Stimulated activated CD4-positive, alpha-beta T cell treated with anti-CD3 and anti-CD28 coated beads, Interleukin-2, amount 100 ng/mL, for 48 hours (primary cell): ENCODE measurements around the gene KCNH2.
A peak's percentile ranks its signal among the peaks of the same experiment; 100 is the strongest.

Experiments
- DNase-seq, 2 donors: peaks; one replicate each; pipeline ENCODE4 v3.0.0-alpha.2; 2020

The KCNH2 gene

GRCh38 chr7:150974468-150975391 is 3.4 kb downstream of the KCNH2 start:
- peak; percentile 62 to 68 for DNase-seq

GRCh38 chr7:150973571-150974451 is 4.3 kb downstream of the KCNH2 start:
- no peak for DNase-seq

GRCh38 chr7:150972741-150973140 is 5.4 kb downstream of the KCNH2 start:
- no peak for DNase-seq

GRCh38 chr7:150972023-150972468 is 6.1 kb downstream of the KCNH2 start:
- no peak for DNase-seq

GRCh38 chr7:150971242-150972022 is 6.7 kb downstream of the KCNH2 start:
- no peak for DNase-seq

- no peak for DNase-seq
Measured at GRCh38 chr7:150970424-150970823, 7.7 kb downstream of the KCNH2 start.

GRCh38 chr7:150969475-150969874 is 8.6 kb downstream of the KCNH2 start:
- no peak for DNase-seq

- DNase-seq: no peak
Measured at GRCh38 chr7:150968734-150969372, 9.3 kb downstream of the KCNH2 start.

GRCh38 chr7:150968056-150968733 is 9.9 kb downstream of the KCNH2 start:
- DNase-seq: no peak

GRCh38 chr7:150967349-150967748 is 10.8 kb downstream of the KCNH2 start:
- DNase-seq: no peak

- no peak for DNase-seq
Measured at GRCh38 chr7:150966002-150966401, 12.1 kb downstream of the KCNH2 start.

GRCh38 chr7:150965273-150965830 is 12.8 kb downstream of the KCNH2 start:
- no peak for DNase-seq

GRCh38 chr7:150964593-150965111 is 13.5 kb downstream of the KCNH2 start:
- DNase-seq: no peak

- no peak for DNase-seq
Measured at GRCh38 chr7:150963707-150964559, 14.2 kb downstream of the KCNH2 start.

GRCh38 chr7:150962553-150963399 is 15.3 kb downstream of the KCNH2 start:
- peak; percentile 47 to 53 for DNase-seq

GRCh38 chr7:150962290-150962552 is 15.9 kb downstream of the KCNH2 start:
- no peak for DNase-seq

GRCh38 chr7:150961510-150962289 is 16.4 kb downstream of the KCNH2 start:
- no peak for DNase-seq
